GM20000 (cell line): ENCODE data around the gene CHRNA4.
A peak's percentile ranks its signal among the peaks of the same experiment; 100 is the strongest.
"Not testable (repeated sequence)": the region's sequence is repeated elsewhere in the genome, so short reads cannot be mapped to it uniquely, and the experiment has no call there.

ENCODE experiments used
- DNase-seq: peaks from one replicate; pipeline ENCODE4 v3.0.0; 2012; ENCODE audit warnings: low spot score
- CTCF ChIP-seq: IDR thresholded peaks from 2 replicates; pipeline ENCODE4 v1.5.1; 2012; ENCODE audit warnings: mild to moderate bottlenecking, control low read depth; ENCODE audit errors: extremely low read depth, missing control alignments

The CHRNA4 gene

GRCh38 chr20:63311186-63311832 is 49.8 kb downstream of the CHRNA4 start:
- TF ChIP-seq CTCF, result no peak
- DNase-seq, result no peak

- TF ChIP-seq CTCF, result no peak
- DNase-seq, result no peak
Observed at GRCh38 chr20:63310265-63310991, 50.7 kb downstream of the CHRNA4 start.

- peak; percentile 77 for DNase-seq
Observed at GRCh38 chr20:63309261-63310071, 51.7 kb downstream of the CHRNA4 start.

GRCh38 chr20:63308218-63308911 is 52.8 kb downstream of the CHRNA4 start:
- DNase-seq, result no peak
- no peak for TF ChIP-seq CTCF

More at GRCh38 chr20:63309261-63310071, 51.7 kb downstream of the CHRNA4 start:
- TF ChIP-seq CTCF, result peak; percentile 55

GRCh38 chr20:63307538-63308217 is 53.5 kb downstream of the CHRNA4 start:
- TF ChIP-seq CTCF, result no peak
- DNase-seq, result no peak

- TF ChIP-seq CTCF, result no peak
- no peak for DNase-seq
Observed at GRCh38 chr20:63306673-63307537, 54.2 kb downstream of the CHRNA4 start.

GRCh38 chr20:63305933-63306672 is 55.0 kb downstream of the CHRNA4 start:
- not testable (repeated sequence) for DNase-seq
